ENCODE measurements around the gene DNA2.

DNA sequence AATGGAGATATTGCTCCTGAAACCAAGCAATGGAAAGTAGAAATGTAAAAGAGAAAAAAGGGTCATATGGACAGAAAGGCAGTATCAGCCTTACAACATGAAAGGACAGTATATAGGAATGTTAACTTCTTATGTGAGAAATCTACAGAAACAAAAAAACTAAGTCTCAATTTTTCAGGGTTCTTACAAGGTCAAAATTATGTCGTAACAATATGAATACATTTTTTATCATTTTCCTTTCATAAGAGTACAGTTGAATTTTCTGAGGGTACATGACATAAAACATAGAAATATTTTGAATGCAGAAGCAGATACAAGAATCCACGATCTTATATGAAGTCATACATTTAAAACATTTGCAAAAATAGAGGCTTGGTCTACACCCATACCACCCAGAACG is 10.7 kb downstream of the DNA2 start:
- TF ChIP-seq, protein P1, sequence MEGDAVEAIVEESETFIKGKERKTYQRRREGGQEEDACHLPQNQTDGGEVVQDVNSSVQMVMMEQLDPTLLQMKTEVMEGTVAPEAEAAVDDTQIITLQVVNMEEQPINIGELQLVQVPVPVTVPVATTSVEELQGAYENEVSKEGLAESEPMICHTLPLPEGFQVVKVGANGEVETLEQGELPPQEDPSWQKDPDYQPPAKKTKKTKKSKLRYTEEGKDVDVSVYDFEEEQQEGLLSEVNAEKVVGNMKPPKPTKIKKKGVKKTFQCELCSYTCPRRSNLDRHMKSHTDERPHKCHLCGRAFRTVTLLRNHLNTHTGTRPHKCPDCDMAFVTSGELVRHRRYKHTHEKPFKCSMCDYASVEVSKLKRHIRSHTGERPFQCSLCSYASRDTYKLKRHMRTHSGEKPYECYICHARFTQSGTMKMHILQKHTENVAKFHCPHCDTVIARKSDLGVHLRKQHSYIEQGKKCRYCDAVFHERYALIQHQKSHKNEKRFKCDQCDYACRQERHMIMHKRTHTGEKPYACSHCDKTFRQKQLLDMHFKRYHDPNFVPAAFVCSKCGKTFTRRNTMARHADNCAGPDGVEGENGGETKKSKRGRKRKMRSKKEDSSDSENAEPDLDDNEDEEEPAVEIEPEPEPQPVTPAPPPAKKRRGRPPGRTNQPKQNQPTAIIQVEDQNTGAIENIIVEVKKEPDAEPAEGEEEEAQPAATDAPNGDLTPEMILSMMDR (IDR thresholded peaks at IDR 0.05; ENCODE audit: poor library complexity) = no peak
- TF ChIP-seq EZH2 (IDR thresholded peaks at IDR 0.05; ENCODE audit: borderline replicate concordance) (no peak), EZH2phosphoT487 (IDR thresholded peaks at IDR 0.05; ENCODE audit: low read depth, severe bottlenecking, unreplicated experiment) (no peak)

Data from hepatocyte (in vitro differentiated cells).